ENCODE results near the gene ABCA12.

Gene ABCA12

GRCh38 chr2:215032153-215032552 is 106.3 kb downstream of the ABCA12 start:
- DNase-seq (ENCODE audit: low spot score): no peak

- no peak for DNase-seq (ENCODE audit: low spot score)
Observed at GRCh38 chr2:215031321-215031720, 107.1 kb downstream of the ABCA12 start.

GRCh38 chr2:215029936-215030335 is 108.5 kb downstream of the ABCA12 start:
- DNase-seq (ENCODE audit: low spot score): no peak

DNA sequence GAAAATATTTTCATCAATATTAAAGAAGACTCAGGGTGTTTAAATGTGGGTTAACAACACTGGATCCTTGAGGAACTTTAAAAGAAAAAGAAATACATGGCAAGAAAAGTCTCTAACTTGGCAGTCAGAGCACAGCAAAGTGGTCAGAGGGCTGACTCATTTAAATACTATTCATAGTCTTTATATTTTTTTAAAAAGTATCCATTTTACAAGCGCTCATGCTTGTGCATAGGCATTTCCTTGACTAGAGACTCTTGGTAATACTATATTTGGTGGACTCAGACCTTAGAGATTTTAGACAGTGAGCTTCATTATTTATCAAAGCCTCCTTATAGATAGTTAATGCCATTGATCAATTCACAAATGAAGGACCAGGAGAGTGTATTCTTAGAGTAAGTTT is 110.2 kb downstream of the ABCA12 start:
- DNase-seq (ENCODE audit: low spot score): no peak

DNA sequence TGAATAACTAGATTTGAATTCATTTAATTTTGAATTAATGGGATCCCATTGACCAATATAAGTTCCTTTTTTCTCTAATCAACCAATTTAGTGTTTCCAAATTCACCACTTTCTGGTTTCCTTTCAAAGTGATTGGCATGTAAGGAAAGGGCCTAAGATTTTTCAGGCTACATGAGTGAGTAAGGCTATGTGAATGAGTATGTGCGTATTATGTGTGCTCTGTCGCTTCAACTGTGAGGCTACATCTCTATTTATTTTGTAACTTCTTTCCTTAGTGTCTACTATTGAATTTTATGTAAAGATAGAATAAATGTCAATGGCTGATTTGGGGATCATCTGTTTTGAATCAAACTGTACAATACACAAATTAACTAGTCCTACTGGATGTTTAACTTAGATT is 110.6 kb downstream of the ABCA12 start:
- DNase-seq (ENCODE audit: low spot score): no peak

- no peak for DNase-seq (ENCODE audit: low spot score)
Observed at GRCh38 chr2:215022910-215023309, 115.5 kb downstream of the ABCA12 start.

GRCh38 chr2:215022418-215022817 is 116.0 kb downstream of the ABCA12 start:
- DNase-seq (ENCODE audit: low spot score): no peak

DNA sequence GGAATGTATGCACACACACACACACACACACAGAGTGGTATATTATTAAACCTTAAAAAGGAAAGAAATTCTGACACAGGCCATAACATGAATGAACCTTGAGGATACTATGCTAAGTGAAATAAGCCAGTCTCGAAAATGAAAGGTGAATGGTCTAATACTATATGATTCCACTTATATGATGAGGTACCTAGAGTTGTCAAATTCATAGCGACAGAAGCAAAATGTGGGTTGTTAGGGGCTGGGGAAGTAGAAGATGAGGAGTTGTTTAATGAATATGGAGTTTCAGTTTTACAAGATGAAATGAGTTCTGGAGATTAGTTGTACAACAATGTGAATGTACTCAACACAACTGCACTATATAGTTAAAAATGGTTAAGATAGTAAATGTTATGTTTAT is 118.1 kb downstream of the ABCA12 start:
- DNase-seq (ENCODE audit: low spot score): no peak

GRCh38 chr2:215019521-215020145 is 118.8 kb downstream of the ABCA12 start:
- no peak for DNase-seq (ENCODE audit: low spot score)

- DNase-seq (ENCODE audit: low spot score): no peak
Observed at GRCh38 chr2:215019085-215019484, 119.3 kb downstream of the ABCA12 start.

GRCh38 chr2:215015421-215015820 is 123.0 kb downstream of the ABCA12 start:
- no peak for DNase-seq (ENCODE audit: low spot score)

- no peak for DNase-seq (ENCODE audit: low spot score)
Observed at GRCh38 chr2:215010390-215010789, 128.0 kb downstream of the ABCA12 start.

- peak; percentile 65 for DNase-seq (ENCODE audit: low spot score)
Observed at GRCh38 chr2:215003001-215003400, 135.4 kb downstream of the ABCA12 start.

GRCh38 chr2:215002500-215002899 is 135.9 kb downstream of the ABCA12 start:
- DNase-seq (ENCODE audit: low spot score): peak; percentile 53

GRCh38 chr2:215000721-215001120 is 137.7 kb downstream of the ABCA12 start:
- no peak for DNase-seq (ENCODE audit: low spot score)

- DNase-seq (ENCODE audit: low spot score): no peak
Observed at GRCh38 chr2:214995926-214996670, 142.3 kb downstream of the ABCA12 start.

DNA sequence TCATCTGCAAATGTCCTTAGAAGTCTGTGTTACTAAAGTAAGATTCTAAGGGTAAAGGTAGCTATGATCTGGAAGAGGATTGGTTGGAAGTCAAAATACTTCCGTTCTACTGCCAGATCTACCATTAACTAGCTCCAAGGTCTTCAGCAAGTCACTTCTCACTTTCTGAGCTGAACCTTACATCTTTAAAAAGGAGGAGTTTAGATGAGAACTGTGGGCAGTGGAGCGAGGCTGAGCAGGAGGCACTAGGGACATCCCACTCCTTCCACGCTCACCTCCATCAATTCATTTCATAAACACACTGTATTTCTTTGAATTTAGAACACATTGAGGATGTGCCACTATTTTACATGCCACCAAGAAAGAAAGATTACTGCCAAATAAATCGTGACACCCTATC is 143.0 kb downstream of the ABCA12 start:
- no peak for DNase-seq (ENCODE audit: low spot score)

- DNase-seq (ENCODE audit: low spot score): no peak
Observed at GRCh38 chr2:214992911-214993310, 145.5 kb downstream of the ABCA12 start.

GRCh38 chr2:214989187-214989586 is 149.2 kb downstream of the ABCA12 start:
- no peak for DNase-seq (ENCODE audit: low spot score)

DNA sequence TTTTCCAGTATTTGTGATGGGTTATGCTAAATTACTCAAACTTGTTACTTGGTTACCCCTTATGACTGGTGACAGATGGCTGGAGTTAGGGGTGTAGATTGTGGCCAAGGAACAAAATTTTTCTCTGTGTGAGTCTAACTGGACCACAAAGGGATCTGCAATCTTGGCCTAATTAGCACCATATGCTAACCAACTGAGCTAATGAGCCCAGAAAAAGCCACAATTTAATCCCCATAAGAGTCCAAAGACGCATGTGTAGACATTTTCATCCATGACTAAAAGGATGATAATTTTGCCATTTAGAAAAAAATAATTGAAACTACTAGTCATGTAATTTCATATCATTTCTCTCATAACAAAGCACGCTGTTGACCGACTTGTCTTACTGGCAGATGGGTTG is 151.2 kb downstream of the ABCA12 start:
- no peak for DNase-seq (ENCODE audit: low spot score)

DNA sequence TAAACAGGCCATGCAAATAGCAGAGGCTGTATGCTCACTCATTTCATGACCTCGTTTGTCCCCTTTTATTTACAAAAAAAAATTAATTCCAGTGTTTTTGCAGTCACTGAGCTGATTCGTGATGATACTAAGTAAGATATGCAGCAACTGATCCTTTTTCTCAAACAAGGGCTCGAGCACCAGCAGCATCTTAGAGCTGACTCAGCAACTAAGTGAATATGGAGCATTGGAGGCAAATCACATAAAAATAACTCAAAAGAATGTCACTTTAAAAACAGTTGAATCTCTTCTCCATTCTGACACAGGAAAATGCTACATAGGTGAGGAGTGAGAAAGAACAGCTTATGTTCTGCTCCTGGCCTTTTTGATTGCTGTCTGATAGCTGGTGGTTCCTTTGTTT is 152.8 kb downstream of the ABCA12 start:
- DNase-seq (ENCODE audit: low spot score): no peak

DNA sequence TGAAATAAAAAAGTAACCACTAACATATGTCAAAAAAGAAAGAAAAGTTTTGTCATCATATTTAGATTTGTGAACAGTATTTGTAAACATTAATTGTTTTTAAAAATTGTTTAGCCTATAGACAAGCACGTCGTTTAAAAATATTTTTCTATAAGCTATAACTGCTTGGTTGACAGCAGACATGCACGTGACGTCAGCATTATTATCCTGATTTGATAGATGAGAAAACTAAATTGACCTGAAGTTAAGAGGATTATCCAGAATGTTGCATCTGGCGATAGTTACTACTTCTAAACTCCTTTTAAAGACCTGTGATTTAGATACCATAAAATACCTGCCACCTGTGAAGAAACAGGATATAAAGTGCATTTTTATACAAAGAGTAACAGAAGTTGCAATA is 172.0 kb downstream of the ABCA12 start:
- no peak for DNase-seq (ENCODE audit: low spot score)

- DNase-seq (ENCODE audit: low spot score): no peak
Observed at GRCh38 chr2:214960677-214961076, 177.7 kb downstream of the ABCA12 start.

GRCh38 chr2:214946949-214947348 is 191.5 kb downstream of the ABCA12 start:
- no peak for DNase-seq (ENCODE audit: low spot score)
